Hematopoietic multipotent progenitor cell treated with erythropoietin and hydrocortisone succinate and interleukin-3 and kit ligand, for 8 days (in vitro differentiated cells): ENCODE data around the gene ANXA7.

Source experiments
- DNase-seq: peaks from one replicate; pipeline ENCODE4 v3.0.0-alpha.2; 2015

Gene ANXA7

DNA sequence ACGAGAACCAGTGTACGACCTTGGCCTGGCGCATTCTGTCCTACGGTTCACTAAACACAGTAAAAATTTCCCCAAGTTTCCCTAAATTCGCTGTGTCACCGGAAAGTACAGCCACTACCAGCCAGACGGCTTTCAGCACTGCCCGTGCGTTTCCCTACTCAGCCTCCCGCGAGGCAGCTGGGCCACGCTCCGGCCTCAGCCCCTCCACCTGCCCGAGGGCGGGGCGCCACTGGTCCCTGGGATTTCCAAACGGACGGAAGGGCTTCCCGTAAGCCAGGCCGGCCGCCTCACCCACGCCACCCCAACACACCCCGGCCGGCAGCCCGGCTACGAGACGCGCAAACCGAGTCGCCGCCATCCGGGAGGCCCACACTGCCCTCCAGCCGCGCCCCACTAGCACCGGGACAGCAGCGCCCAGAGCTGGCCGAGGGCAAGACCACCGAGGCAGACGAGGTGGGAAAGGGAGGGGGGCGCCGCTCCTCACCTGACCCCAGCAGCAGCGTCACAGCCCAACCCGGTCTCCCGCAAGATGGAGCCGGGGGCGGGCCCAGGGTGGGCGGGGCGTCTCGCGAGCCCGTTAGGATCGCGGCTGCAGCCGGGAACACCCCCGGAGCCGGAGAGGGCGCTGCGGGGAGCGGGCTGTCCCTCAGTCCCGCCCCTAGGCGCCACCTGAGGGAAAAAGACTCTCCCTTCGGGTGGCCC is at the start of gene ANXA7:
Gene ANXA7, minus strand, starts transcription at position 531 of the 702 bp plus-strand sequence. CDS start 13,202 bp downstream, outside the sequence.
- peak; percentile 85 for DNase-seq

DNA sequence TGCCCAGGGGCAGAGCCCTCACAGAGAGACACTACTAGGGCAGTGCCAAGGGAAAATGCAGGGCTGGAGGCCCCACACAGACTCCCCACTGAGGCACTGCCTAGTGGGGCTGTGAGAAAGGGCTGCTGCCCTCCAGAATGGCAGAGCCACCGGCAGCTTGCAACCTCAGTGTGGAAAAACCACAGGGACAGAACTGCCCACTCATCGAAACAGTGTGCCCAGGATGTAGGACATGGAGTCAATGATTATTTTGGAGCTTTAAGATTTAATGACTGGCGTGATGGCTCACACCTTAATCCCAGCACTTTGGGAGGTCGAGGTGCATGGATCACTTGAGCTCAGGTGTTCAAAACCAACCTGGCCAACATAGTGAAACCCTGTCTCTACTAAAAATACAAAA is 47.0 kb upstream of the ANXA7 start:
- DNase-seq, result no peak

DNA sequence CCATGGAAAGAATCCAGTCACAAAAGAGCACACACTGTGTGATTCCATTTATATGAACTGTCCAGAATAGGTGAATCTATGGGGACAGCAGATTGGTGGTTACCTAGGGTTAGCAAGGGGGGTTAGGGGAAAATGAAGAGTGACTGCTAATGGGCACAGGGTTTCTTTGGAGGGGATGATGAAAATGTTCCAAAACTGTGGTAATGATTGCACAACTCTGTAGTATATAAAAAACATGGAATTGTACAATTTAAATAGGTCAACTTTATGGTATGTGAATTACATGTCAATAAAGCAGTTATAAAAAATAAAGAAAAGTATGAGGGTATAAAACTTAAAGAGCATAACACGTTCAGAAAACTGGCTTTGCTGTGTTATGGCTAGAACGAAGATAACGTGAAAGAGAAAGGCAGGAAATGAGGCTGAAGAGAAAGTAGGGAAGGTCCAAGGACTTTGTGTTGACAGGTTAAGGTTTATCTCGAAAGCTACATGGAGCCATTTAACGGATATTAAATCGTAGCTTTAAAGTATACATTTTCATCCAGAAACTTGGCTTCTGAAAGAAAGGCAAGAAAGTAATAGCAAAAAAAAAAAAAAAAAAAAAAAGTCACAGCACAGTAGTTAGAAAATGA is 45.9 kb upstream of the ANXA7 start:
- DNase-seq, result no peak

DNA sequence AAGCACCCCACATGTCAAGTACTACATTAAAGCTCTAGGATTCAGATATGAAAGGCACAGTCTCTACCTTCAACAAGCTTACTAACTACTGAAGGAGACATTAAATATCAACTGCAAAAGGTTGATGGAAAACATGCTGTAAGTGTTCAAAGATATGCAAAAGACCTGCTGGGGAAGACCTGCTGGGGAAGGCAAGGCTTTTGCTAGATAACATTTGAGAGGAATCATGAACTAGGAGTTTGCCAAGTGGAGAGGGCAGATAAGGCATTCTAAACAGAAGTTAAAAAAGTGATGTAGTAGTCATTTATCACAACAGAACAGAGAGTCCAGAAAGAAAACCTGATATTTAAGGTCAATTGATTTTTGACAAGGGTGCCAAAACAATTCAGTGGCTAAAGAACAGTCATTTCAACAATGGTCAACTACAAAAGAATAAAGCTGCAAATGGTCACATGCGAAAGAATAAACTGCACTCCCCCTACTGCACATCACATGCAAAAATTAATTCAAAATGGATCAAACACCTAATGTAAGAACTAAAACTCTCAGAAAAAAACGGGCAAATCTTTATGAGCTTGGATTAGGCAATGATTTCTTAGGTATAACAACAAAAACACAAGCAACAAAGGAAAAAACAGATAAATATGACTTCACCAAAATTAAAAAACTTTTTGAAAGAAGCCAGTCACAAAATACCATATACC is 42.5 kb upstream of the ANXA7 start:
- DNase-seq, result peak; percentile 99

DNA sequence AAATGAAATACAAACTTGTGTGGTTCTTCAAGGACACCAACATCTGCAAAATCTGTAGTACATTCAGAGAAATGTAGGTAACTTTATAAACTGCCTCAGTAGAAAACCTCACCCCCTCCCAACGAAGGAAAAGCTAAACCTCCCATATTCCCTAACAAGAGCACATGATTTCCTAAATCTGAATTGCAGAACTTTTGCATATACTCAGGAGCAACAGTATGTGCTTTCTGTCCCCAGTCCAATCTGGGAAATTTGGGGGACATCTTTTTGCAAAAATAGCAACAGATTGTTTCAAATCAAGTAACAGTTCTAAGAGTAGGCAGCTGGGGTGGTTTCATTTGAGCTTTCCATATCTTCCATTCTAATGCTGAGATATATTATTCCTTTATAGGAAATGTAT is 35.3 kb upstream of the ANXA7 start:
- no peak for DNase-seq

DNA sequence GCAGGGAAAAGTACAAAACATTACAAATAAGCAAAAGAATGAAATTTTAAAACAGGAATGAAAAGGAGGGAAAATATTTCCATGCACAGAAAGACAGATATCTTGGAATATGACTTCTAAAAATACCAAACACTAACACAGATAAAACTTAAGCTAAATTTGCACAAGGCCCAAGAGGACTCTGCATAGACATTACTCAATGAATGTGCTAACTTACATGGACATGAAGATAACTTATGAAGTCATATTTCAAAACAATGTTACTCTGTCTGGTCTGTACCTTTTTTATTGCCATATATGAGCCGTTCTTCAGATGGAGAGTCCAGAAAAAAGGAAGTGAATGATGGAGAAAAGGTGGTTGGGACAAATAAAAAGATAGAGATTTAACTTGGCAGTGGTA is 34.5 kb upstream of the ANXA7 start:
- no peak for DNase-seq

DNA sequence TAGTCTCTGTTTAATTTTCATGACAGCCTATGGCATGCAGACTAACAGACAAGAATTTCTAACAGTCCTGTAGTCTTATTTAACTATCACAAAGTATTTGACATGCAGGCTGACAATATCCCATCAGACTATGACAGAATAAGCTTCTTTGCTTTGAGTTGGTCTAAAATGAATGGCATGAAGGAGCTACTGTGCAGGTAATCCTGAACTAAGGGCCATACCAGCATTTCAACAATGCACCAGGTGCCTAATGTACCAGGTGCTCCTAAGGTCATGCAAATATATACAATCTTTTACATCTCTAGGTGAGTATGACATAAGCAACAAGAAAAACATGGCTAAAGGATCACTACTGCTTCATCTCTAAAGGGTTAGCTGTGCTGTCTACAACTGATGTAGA is 33.1 kb upstream of the ANXA7 start:
- DNase-seq, result no peak

DNA sequence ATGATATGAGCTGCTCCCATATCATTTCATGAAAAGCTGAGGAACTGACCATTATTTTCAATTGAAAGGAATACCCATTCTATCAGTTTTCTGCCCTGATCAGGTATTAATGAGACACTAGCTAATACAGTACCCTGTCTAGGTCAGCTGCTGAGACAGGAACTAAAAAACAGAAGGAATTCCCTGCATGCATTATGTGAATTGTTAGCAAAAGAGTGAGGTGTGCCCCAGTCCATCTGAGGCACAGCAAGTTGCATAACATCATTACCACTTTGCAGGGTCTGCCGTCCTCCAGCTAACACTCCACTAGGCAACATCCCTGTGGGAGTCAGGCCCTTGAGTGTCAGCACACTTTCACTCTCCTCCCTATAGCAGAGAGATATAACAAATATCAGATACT is 30.6 kb upstream of the ANXA7 start:
- DNase-seq, result no peak

DNA sequence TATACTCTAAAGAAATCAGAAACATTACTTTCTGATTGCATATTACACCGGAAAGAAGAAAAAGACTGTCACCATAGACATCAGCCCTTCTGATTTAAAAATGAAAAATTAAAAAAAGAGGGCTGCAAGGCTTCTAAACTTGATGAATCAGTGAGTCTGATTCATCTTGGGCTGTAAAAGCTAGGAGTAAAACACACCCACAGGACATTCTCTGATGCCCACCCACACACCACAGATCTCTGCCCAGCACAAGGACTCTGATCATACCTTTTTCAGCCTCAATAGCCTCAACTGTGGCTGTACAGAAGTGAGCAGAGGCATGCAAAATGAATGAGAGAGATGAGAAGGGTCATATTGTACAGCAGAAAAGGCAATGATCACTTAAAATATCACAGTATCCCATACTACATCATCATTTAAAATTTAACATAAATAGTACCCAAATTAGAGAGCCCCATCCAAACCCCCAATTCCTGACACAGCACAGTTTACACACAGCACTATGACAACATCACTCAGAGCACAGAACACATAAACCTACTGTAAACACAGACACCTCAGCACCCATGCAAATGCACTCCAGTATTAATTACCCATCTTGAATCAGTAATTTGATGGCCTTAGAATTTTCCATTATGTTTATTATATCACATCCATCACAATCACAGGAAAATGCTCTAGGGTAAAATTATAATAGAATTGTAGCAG is 25.9 kb upstream of the ANXA7 start:
- no peak for DNase-seq

DNA sequence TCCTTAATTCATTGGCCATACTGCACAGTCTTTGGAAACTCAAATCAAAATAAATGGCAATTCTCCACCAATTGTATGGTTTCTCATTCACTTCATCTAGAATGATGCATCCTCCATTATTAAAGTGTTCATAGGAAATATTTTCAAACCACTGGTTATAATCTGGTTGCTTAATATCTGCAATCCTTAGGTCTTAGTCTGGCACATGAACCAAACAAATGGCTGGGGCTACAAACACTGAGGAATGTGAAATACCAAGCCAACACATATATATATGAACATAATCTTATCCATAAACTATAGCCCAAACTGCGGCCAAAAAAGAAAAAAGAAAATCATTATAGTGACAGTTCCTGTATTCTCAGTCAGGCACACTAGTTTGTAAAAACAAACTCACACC is 25.2 kb upstream of the ANXA7 start:
- DNase-seq, result no peak

DNA sequence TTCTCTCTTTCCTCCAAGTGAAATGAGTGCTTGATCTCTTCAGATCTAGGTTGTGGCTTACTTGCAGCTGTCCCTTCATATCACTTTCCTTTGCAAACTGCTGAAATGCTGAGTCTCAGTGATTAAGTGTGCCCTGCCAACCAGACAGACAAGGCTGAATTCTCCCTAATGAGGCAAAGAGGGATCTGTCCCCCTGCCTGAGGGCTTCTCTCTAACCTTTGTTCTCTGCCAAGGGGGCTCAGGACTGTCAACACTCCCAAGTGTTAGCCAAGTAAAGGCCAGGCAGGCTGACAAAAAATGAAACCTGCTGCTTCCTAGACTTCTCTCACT is 19.6 kb upstream of the ANXA7 start, which contains the start of gene MSS51:
Gene MSS51, minus strand, starts transcription at position 24 of the 330 bp plus-strand sequence. CDS start 5,277 bp downstream, outside the sequence.
- DNase-seq, result peak; percentile 45

DNA sequence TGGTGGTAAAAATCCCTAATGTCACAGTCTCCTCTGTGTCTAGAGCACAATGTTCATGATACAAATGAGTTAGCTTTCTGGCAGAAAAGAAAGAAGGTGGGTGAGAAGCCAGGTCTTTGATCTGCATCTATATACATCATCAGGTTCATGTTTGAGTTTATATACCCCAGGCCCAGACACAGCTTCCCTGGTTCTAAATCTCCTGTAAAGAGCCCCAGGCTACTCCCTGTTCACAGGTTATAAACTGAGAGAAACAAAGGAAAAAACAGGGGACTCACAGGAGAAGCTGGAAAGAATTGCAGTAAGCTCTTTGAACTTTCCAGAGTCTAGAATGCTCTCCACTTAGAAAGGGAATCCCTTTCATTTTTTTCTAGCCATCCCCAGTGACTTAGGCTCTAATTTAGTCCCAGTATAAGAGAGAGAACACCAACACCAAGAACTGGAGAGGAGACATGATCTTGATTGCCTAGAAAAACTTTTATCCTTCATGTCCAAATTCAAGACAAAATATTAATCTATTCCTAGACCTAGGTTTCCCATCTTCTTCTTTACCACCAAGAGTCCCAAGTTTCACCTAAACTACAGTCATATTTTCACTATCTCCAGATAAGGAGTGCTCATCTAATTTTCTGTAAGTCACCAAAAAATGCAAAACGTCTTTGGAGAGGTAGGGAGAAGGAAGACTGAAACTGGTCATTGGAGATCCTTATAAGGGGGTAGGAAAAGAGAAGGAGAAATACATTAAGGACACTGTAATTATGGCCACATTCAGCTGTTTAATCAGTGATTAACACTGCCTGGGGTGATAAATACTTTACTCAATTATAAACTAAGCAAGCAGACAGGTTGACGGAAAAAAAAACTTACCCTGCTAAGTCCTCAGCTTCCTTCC is 19.0 kb upstream of the ANXA7 start:
- DNase-seq, result no peak

DNA sequence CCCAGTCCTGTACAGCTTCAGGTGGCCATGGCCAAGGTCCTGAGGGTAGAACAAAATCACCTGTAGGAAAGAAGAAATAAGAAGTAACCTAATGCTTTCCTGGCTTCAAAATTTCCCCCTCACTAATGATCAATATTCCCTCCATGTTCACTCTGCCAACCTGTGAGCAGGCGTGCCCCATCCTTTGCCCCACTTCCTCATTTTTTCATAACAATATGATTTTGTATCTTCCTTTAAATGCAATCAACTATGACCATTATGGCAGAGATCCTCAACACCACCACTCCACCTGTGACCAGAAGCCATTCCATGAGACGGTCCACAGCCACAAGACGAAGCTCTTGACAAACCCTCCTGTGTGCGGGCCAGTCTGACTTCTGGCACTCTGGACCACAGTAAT is 12.5 kb upstream of the ANXA7 start:
- no peak for DNase-seq

DNA sequence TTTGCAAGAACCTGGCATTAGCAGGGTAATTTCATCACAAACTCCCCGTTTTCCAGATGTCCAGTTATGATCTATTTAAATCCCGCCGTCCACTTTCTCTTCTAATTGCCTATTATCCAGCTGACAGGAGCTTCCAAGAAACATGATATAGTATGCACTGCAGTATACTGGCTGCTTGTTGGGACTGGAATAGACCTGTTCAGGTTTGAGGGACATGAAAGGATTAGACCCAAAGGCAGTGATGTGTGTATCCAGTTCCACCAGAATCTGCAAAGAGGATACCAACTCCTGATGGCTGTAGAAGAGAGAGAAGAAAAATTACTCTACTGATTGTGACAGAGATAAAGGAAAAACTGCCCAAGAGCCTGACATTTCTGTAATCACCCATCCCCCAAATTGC is 10.6 kb upstream of the ANXA7 start:
- DNase-seq, result no peak

DNA sequence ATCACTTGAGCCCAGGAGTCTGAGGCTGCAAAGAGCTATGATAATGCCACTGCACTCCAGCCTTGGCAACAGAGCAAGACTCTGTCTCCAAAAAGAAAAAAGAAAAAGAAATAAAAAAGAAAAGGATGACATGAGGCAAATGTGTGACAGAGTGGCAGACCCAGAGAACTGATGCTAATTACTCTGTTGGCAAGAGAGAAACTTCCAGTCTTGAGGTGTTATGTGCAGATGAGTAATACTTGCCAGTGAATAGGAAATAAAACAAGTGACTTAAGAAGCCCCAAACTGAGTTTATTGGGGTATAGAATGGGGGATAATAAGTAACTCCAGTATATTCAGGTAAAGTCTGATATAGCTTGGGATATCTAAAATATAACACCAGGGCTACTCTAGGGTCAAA is 9.5 kb upstream of the ANXA7 start:
- no peak for DNase-seq

DNA sequence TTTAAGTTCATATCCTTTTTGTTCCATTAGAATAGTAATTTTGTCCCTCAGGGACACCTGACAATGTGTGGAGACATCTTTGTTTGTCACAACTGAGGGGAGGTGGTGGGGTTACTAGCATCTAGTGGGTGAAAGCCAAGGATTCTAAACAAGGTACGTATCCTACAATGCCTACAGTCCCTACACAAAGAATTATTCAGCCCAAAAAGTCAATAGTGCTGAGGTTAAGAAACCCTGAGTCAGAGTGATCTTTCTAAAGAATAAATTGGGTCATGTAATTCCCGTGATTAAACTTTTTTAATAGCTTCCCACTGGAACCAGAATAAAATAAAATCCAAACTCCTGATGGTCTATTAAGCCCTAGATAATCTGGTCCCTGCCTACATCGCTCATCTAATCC is 2.7 kb upstream of the ANXA7 start:
- DNase-seq, result no peak

DNA sequence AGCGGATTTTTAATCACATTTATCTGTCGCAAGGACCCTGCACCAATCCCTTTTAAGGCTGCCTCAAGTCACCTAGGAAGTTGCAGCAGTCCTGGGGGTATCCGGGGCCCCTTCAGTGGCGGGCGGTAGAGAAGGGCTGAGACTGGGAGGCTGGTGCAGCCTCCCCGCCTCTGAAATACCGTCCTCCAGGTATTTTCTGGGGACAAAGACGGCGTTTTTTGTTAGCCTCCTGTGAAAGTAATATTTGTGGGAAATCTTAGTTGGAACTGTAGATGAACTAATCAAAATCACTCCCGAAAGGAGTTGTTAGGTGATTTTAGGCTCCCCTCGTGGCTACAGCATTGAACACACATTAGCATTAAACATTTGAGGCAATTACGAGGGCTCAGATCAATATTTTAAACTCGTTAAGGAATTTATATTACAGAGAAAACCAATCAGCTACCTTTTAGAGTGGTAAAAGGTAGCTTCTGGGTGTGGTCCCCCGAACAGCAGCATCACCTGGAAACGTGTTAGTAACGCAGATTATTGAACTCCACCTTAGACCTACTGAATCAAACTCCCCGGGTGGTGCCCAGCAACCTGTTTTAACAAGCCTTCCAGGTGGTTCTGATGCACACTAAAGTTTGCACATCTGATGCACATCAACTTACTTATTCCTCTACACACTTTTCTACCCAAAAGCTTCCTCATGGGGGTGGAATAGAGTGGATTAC is 530 bp upstream of the ANXA7 start:
- DNase-seq, result no peak

DNA sequence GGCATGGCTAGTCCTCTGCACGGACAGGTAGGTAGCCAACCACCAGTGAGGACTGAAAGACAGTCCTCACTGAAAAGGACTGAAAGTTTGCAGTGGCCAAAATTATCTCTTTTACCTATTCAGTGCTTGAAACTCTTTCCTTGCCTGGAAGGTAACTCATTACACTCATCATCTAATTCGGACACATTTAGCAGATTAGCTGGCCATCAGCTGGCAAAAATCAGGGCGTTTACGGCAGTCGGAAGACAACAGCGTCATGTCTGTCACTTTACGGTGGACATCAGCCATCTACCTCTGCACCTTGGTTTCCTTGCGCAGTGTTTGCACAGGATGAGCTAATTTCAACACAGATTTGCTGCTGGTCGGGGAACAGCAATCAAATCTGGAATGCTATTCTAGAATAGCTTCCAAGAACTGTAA is 740 bp downstream of the ANXA7 start:
- peak; percentile 68 for DNase-seq

DNA sequence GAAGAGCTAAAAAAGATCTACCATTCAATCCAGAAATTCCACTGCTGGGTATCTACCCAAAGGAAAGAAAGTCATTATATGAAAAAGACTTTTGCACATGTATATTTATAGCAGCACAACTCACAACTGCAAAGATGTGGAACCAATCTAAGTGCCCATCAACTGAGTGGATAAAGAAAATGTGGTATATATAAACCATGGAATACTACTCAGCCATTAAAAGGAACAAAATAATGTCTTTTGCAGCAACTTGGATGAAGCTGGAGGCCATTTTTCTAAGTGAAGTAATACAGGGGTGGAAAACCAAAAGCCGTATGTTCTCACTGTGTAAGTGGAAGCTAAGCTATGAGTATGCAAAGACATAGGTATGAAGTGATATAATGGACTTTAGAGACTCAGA is 3.0 kb downstream of the ANXA7 start:
- DNase-seq, result no peak

DNA sequence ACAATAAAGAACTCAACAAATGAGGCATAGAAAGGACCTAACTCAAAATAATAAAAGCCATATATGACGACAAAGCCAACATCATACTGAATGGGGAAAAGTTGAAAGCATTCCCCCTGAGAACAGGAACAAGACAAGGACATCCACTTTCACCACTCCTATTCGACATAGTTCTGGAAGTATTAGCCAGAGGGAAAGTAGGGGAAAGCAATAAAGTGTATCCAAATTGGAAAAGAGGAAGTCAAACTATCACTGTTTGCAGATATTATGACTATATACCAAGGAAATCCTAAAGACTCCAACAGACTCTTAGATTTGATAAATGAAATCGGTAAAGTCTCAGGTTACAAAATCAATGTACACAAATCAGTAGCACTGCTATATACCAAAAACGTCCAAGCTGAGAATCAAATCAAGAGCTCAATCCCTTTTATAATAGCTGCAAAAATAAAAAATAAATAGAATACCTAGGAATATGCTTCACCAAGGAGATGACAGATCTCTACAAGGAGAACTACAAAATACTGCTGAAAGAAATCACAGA is 4.8 kb downstream of the ANXA7 start:
- DNase-seq, result no peak

DNA sequence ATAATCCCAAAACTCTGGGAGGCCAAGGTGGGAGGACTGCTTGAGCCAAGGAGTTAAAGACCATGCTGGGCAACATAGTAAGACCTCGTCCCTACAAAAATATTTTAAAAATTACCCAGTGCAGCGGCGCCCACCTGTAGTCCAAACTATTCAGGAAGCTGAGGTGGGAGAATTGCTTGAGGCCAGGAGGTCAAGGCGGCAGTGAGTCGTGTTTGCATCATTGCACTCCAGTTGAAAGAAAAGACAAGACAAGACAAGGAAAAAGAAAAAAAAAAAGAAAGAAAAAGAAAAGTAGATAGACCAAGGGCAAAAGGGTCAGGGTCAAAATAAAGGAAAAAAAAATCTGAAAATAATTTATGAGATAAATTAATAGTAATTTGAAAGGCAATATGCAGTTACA is 5.8 kb downstream of the ANXA7 start:
- DNase-seq, result no peak

DNA sequence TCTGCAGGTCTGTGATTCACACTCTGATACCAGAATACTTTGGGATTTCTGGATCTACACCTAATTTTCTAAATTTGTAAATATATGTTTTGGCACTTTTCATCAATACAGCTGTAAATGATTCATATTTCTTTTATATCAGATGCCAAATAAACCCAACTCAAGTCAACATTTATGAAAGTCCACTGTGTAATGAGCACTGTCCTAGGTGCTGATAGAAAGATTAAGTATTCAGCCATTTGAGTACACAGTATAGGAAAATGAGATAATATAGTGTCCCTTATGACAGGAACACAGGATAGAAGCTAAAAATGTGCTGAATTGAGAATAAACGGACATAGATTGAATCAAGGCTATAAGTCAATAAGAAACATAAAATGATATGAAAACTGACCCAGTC is 6.4 kb downstream of the ANXA7 start:
- peak; percentile 36 for DNase-seq
